Type B pancreatic cell (in vitro differentiated cells): ENCODE results near the gene LMX1B. TPM values are rescaled to one million over a fixed set of nuclear protein-coding genes. Genes with fewer than 3 reads are reported as not detected.

Experiments
- DNase-seq: peaks from one replicate; pipeline ENCODE4 v3.0.0; 2021; ENCODE audit warnings: mixed read lengths; ENCODE audit not compliant: unreplicated experiment; ENCODE audit errors: extremely low spot score
- H3K27ac Mint-ChIP-seq: 2 replicates; pipeline ENCODE4 v1.8.0; 2021; ENCODE audit warnings: mild to moderate bottlenecking, mixed read lengths
- H3K27me3 Mint-ChIP-seq: 2 replicates; pipeline ENCODE4 v1.8.0; 2021; ENCODE audit warnings: mixed read lengths
- H3K36me3 Mint-ChIP-seq: 2 replicates; pipeline ENCODE4 v1.8.0; 2021; ENCODE audit warnings: mixed read lengths
- H3K4me1 Mint-ChIP-seq: one replicate; pipeline ENCODE4 v1.8.0; 2021; ENCODE audit warnings: mixed read lengths; ENCODE audit not compliant: unreplicated experiment
- H3K4me3 Mint-ChIP-seq: 2 replicates; pipeline ENCODE4 v1.8.0; 2021; ENCODE audit warnings: mild to moderate bottlenecking, mixed read lengths
- H3K9me3 Mint-ChIP-seq: 2 replicates; pipeline ENCODE4 v1.8.0; 2021; ENCODE audit warnings: mixed read lengths
- total RNA-seq: library from RNA; stranded (reverse); gene quantifications from 2 replicates; pipeline ENCODE4 v1.2.1, GENCODE V29; 2021; ENCODE audit warnings: low replicate concordance
- TF ChIP-seq, protein P1 (sequence below): fragments of 200-600 bp; sonication (generic); conservative IDR thresholded peaks from 2 replicates; pipeline ENCODE4 v1.5.0; 2021; ENCODE audit warnings: antibody characterized with exemption, mild to moderate bottlenecking

The LMX1B gene
- total RNA-seq, 1 donor from 2014 or later, result 13.6 TPM

DNA sequence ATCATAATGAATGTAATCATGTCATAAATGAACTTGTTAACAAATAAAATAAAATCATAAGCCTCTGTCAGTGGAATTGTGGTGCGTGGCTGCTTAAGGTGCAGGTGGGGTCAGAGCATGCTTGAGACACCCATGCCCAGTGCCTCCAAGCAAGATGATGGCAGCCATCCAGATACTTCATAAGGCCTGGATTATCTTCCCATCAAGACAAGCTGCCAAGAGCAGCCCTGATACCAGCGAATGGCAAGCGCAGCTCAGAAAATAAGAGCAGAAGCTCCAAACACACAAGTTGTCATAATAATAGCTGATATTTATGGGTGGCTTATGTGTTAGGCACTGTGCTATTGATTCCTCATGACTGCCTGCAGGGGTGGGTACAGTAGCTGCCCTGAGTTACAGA lies 21.8 kb upstream of the LMX1B start:
- Mint-ChIP-seq H3K27me3 (no peaks in the 10 kb centered on the region), H3K36me3 (no peaks in the 10 kb centered on the region), H3K27ac (no peak overlapping the region), H3K4me3 (no peak overlapping the region), H3K9me3 (no peaks in the 10 kb centered on the region), H3K4me1 (peaks cover 16% of the 10 kb centered on the region)
- TF ChIP-seq, protein P1, sequence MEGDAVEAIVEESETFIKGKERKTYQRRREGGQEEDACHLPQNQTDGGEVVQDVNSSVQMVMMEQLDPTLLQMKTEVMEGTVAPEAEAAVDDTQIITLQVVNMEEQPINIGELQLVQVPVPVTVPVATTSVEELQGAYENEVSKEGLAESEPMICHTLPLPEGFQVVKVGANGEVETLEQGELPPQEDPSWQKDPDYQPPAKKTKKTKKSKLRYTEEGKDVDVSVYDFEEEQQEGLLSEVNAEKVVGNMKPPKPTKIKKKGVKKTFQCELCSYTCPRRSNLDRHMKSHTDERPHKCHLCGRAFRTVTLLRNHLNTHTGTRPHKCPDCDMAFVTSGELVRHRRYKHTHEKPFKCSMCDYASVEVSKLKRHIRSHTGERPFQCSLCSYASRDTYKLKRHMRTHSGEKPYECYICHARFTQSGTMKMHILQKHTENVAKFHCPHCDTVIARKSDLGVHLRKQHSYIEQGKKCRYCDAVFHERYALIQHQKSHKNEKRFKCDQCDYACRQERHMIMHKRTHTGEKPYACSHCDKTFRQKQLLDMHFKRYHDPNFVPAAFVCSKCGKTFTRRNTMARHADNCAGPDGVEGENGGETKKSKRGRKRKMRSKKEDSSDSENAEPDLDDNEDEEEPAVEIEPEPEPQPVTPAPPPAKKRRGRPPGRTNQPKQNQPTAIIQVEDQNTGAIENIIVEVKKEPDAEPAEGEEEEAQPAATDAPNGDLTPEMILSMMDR, result no peak
- no peak for DNase-seq

DNA sequence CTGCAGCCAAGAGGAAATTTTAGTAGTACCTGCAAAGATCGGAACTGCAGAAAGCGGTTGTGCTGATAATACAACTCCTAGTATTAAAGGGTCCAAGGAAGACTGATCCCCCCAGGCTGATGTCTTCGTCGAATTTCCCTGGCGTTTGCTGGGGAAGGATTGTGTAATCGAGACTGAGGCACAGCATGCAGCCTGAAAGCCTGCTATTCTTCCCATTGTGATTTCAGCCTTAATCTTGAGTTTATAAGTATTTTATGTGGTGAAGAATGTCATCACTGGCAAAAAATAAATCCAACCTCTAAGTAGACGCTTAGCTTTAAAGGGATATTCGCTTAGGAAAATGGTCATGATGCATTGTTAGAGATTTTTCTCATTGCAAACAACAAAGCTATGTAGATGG lies 21.3 kb upstream of the LMX1B start:
- H3K36me3 Mint-ChIP-seq, result no peaks in the 10 kb centered on the region
- H3K9me3 Mint-ChIP-seq, result no peaks in the 10 kb centered on the region
- H3K27ac Mint-ChIP-seq, result no peak overlapping the region
- TF ChIP-seq, protein P1, result no peak
- DNase-seq, result no peak
- H3K27me3 Mint-ChIP-seq, result peaks cover 2% of the 10 kb centered on the region
- no peak overlapping the region for H3K4me3 Mint-ChIP-seq
- peaks cover 12% of the 10 kb centered on the region for H3K4me1 Mint-ChIP-seq

DNA sequence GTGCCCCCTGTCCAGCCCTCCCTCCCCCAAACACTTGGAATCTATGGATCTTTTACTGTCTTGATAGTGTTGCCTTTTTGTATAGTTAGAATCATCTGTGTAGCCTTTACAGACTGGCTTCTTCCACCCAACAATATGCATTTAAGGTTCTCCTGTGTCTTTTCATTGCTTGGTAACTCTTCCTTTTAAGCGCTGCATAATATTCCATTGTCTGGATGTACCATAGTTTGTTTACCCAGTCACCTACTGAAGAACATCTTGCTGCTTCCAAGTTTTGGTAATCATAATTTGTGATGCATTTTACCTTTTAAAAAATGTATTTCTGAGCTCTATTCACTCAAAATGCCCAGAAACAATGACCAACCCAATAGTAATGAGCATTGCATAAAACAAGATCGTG lies 17.7 kb upstream of the LMX1B start:
- H3K4me3 Mint-ChIP-seq, result no peak overlapping the region
- H3K9me3 Mint-ChIP-seq, result no peaks in the 10 kb centered on the region
- peaks cover 3% of the 10 kb centered on the region for H3K27me3 Mint-ChIP-seq
- no peaks in the 10 kb centered on the region for H3K4me1 Mint-ChIP-seq
- no peak overlapping the region for H3K27ac Mint-ChIP-seq
- no peak for DNase-seq
- TF ChIP-seq, protein P1, result no peak
- H3K36me3 Mint-ChIP-seq, result no peaks in the 10 kb centered on the region

GRCh38 chr9:126599047-126599650 lies 14.6 kb upstream of the LMX1B start:
- H3K4me3 Mint-ChIP-seq, result no peak overlapping the region
- no peak for DNase-seq
- no peaks in the 10 kb centered on the region for H3K9me3 Mint-ChIP-seq
- peaks cover 4% of the 10 kb centered on the region for H3K36me3 Mint-ChIP-seq
- peaks cover 6% of the 10 kb centered on the region for H3K4me1 Mint-ChIP-seq
- TF ChIP-seq, protein P1, result peak; percentile 64
- no peak overlapping the region for H3K27ac Mint-ChIP-seq
- peaks cover 6% of the 10 kb centered on the region for H3K27me3 Mint-ChIP-seq

DNA sequence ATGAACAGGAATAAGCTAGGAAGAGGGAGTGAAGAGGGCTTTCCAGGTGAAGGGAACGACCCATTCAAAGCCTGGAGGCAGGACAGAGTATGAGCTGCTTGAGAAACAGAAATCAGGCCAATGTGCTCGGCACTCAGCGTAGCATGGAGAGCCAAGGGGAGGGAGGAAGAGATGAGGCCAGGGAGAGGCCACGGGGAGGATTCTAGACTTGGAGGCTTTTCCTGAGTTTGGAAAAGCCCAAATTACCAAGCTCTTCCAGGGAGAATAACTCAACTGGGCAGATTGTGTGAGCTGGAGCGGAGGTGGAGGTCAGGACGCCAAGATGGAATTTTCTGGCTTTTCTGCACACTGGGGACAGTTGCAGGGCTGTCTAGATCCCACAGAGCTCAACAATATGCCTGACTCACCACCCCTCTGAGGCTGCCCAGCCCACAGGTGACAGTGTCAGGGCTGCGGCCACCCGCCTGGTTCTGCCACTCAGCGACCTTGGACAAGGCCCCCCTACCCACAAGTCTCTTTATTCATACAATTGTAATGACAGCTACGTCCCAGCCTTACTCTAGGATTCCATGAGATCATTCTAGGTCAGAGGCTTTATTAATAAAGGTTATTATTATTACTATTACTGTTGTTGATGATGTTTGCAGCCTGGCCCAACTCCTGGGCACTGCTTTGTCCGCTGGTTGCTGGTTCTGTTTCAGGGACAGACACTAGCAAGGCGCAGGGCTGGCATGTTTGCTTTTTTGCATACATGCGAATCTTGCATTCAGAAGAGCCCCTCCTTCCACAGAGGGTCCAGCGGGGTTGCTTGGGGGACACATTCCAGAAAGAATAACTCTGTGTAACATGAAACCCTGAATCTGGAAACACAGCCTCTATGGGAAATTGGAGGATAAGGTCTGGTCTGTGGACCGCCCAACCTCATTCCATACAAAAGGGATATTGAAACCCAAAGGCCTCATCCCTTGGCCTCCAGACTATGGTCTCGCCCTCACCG lies 9.4 kb upstream of the LMX1B start:
- TF ChIP-seq, protein P1, result no peak
- DNase-seq, result no peak
- Mint-ChIP-seq H3K4me3 (peak overlapping the region; percentile 1), H3K27ac (no peak overlapping the region), H3K4me1 (peaks cover 23% of the 10 kb centered on the region), H3K36me3 (peaks cover 4% of the 10 kb centered on the region), H3K9me3 (no peaks in the 10 kb centered on the region), H3K27me3 (peaks cover 26% of the 10 kb centered on the region)
